Fibroblast of gingiva (primary cell): ENCODE data around the gene KRT222.

Source experiments
- DNase-seq: peaks from one replicate; pipeline ENCODE4 v3.0.0-alpha.2; 2011; ENCODE audit warnings: low read depth

Gene KRT222

GRCh38 chr17:40664582-40665333 is at the start of gene KRT222:
TSS of gene KRT222 (minus strand) at chr17:40665177. CDS start at chr17:40665099, 78 bp downstream.
- no peak for DNase-seq

GRCh38 chr17:40714473-40714872 is 49.5 kb upstream of the KRT222 start:
- DNase-seq, result no peak

GRCh38 chr17:40707745-40708144 is 42.8 kb upstream of the KRT222 start:
- no peak for DNase-seq

- no peak for DNase-seq
These were observed 40.6 kb upstream of the KRT222 start for GRCh38 chr17:40705584-40705983.

GRCh38 chr17:40703652-40704051 is 38.7 kb upstream of the KRT222 start, which contains the start of gene KRT24:
TSS of gene KRT24 (minus strand) at chr17:40703752. CDS start at chr17:40703693, 59 bp downstream.
- no peak for DNase-seq

GRCh38 chr17:40702271-40702670 is 37.3 kb upstream of the KRT222 start:
- DNase-seq, result no peak

- DNase-seq, result no peak
These were observed 34.9 kb upstream of the KRT222 start for GRCh38 chr17:40699853-40700252.

GRCh38 chr17:40699371-40699770 is 34.4 kb upstream of the KRT222 start:
- DNase-seq, result no peak

GRCh38 chr17:40697297-40697696 is 32.3 kb upstream of the KRT222 start:
- no peak for DNase-seq

GRCh38 chr17:40696651-40697072 is 31.7 kb upstream of the KRT222 start:
- peak; percentile 5 for DNase-seq

- no peak for DNase-seq
These were observed 31.0 kb upstream of the KRT222 start for GRCh38 chr17:40695874-40696472.

- DNase-seq, result no peak
These were observed 29.6 kb upstream of the KRT222 start for GRCh38 chr17:40694584-40694983.

- no peak for DNase-seq
These were observed 22.1 kb upstream of the KRT222 start for GRCh38 chr17:40687106-40687505.

- no peak for DNase-seq
These were observed 21.2 kb upstream of the KRT222 start for GRCh38 chr17:40686192-40686591.

- DNase-seq, result no peak
These were observed 16.0 kb upstream of the KRT222 start for GRCh38 chr17:40680998-40681397.

- DNase-seq, result no peak
These were observed 14.5 kb upstream of the KRT222 start for GRCh38 chr17:40679523-40679907.

GRCh38 chr17:40678902-40679522 is 14.0 kb upstream of the KRT222 start:
- no peak for DNase-seq

- no peak for DNase-seq
These were observed 10.9 kb upstream of the KRT222 start for GRCh38 chr17:40675905-40676304.

- DNase-seq, result no peak
These were observed 7.7 kb upstream of the KRT222 start for GRCh38 chr17:40672654-40673053.

- DNase-seq, result no peak
These were observed 6.3 kb upstream of the KRT222 start for GRCh38 chr17:40671282-40671681.

- no peak for DNase-seq
These were observed 1.4 kb upstream of the KRT222 start for GRCh38 chr17:40666331-40666730.

GRCh38 chr17:40663252-40663651 is 1.7 kb downstream of the KRT222 start:
- no peak for DNase-seq

GRCh38 chr17:40659911-40660310 is 5.1 kb downstream of the KRT222 start:
- DNase-seq, result no peak
